ENCODE results near the gene TPST2.

The TPST2 gene

GRCh38 chr22:26553056-26553752 is 36.7 kb downstream of the TPST2 start:
- no peak for FAIRE-seq

- FAIRE-seq = no peak
Observed at GRCh38 chr22:26552466-26552865, 37.5 kb downstream of the TPST2 start.

- FAIRE-seq = no peak
Observed at GRCh38 chr22:26551568-26551967, 38.4 kb downstream of the TPST2 start.

DNA sequence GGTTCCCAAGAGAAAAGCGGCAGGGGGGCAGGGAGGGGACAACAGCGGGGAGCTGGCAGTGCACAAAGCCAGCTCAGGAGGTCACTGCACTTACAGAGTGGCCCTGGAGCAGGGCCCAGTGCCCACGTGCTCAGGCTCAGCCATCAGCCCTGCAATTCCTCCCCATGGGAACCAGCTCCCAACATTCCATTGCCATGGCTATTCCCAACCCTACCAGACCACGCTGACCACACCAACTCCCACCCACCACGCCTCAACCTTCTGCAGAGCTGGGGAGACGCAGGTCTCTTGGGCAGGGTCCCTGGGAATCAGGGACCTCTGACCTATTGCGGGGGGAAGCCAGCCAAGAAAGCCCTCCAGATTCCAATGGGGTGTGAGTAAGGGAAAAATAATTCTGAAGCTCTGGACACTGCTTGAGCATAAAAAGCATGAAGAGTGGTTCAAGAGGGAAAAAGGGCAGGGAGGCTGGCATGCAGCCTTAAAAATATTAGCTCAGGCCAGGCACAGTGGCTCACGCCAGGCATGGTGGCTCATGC is 39.4 kb downstream of the TPST2 start:
- no peak for FAIRE-seq

DNA sequence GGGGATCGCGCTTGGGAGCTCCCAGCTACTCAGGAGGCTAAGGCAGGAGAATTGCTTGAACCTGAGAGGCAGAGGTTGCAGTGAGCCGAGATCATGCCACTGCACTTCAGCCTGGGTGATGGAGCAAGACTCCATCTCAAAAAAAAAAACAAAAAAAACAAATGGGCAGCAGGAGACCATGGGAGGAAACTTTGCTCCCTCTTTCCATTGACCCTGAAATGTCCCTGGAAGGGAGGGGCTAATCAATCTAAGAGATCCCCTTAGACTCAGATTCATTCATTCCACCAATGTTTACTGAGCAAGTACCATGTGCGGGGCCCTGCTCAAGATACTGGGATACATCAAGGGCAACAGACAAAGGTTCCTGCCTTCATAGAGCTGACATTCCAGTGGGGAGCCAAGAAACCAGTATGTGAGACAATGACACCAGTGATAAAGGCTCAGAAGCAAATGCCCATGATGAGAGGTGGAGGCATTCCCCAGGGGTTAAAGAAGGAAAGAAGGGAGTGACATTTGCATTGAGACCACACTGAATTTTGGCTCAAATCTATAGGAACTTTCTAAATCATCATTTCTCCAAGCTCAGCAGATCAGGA is 39.9 kb downstream of the TPST2 start:
- no peak for FAIRE-seq

DNA sequence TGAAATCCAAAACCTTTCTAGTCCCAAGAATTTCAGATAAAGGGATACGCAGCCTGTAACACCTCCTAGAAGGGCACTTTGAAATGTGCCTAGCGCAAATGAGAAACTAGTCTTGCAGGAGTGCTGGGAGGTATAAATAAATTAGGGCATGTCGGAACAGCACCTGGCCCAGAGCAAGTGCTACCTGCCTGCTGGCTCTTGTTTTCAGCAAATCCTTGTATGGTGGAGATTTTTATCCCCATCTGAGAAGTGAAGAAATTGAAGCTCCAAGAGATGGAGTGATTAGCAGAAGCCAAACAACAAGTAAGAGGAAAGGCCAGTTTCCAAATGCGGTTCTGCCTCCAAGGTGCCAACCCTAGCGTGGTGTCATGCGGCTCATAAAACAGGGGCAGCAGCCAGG is 40.9 kb downstream of the TPST2 start:
- FAIRE-seq = no peak

GRCh38 chr22:26548303-26548702 is 41.6 kb downstream of the TPST2 start:
- FAIRE-seq = no peak

DNA sequence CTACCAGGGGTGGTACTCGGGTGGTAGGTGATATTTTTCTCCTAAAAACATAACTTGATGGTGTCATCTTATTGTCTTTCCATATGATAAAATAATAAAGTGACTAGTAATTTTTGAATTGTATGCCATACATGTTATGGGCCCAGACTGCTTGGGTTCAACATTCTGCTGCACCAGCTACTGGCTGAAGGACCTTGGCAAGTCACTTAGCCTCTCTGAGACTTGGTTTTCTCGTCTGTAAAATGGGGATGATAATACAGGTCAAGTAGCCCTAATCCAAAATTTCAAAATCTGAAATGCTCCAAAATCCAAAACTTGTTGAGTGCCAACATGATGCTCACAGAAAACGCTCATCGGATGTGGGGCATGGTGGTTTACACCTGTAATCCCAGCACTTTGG is 42.1 kb downstream of the TPST2 start:
- FAIRE-seq = no peak

DNA sequence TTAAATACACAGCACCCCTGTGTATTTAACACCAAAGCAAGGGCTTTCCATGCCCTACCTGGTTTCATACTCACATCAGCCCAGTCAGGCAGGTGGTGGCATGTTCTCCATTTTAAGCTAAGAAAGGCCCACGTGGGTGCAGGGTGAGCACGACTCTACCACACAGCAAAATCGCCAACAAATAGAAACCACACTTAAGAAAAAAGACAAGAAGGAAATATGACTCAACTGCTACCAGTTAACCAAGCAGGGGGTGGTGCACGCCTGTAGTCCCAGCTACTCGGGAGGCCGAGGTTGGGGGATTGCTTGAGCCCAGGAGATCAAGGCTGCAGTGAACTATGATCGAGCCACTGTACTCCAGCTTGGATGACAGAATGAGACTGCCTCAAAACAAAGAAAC is 42.5 kb downstream of the TPST2 start:
- FAIRE-seq = no peak

DNA sequence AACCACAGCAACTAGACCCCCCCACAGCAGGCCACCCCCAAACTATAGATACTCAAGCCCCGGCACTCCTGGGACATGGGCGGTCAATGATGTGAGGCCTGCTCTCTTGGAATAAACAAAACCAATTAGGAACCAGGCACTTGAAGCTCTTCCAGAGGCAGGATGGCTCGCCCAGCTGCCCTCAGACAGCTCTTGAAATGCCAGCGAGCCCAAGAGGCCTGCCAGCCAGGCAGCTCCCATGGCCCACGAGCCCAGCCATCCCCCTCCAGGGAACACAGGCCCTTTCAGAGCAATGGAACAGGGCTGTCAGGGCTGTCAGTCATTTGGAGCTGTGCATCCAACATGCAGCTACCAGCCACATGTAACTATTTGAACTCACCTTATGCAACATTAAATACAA is 43.6 kb downstream of the TPST2 start:
- no peak for FAIRE-seq

DNA sequence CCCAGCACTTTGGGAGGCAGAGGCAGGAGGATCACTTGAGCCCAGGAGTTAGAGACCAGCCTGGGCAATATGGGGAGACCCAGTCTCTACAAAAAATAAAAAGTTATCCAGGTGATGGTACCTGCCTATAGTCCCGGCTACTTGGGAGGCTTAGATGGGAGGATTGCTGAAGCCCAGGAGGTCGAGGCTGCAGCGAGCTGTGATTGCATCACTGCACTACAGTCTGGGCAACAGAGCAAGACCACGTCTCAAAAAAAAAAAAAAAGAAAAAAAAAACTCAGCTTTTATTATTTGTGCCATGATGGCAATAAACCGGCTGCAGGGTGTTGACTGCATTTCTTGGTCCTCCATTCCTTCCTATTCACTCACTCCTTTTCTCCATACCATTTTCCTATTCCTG is 44.1 kb downstream of the TPST2 start:
- FAIRE-seq = no peak

GRCh38 chr22:26545385-26545784 is 44.5 kb downstream of the TPST2 start:
- FAIRE-seq = no peak

DNA sequence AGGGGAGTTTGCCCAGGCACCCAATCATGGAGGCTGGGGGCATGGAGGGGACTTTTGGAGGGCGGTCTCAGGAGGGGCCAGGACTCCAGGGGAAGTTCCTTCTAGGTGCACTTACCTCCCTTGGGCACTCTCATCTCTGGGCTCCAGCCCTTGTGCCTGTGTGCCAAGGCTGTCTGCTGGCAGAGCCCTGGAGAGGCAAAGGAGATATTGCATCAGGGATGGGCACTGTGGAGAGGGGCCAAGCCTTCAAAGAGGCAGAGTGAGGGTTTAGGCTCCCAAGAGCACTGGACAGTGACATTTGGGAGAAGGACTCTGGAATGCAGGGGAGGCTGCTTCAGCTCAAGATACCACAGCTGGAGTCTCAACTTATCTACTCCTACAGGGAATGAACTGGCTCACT is 45.4 kb downstream of the TPST2 start:
- no peak for FAIRE-seq

GRCh38 chr22:26542831-26543230 is 47.1 kb downstream of the TPST2 start:
- no peak for FAIRE-seq

GRCh38 chr22:26541167-26541819 is 48.6 kb downstream of the TPST2 start:
- no peak for FAIRE-seq

DNA sequence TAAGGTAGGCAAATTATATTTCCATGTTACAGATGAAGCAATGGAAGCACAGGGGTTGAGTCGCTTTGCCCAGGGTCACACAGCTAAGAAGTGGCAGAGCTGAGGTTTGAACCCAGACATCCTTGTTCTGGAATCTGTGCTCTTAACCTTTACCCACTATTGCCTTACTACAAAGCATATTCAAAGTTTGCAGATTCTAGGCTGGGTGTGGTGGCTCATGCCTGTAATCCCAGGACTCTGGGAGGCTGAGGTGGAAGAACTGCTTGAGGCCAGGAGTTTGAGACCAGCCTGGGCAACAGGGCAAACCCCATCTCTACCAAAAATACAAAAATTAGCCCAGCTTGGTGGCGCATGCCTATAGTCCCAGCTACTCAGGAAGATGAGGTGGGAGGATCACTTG is 49.8 kb downstream of the TPST2 start:
- FAIRE-seq = no peak

DNA sequence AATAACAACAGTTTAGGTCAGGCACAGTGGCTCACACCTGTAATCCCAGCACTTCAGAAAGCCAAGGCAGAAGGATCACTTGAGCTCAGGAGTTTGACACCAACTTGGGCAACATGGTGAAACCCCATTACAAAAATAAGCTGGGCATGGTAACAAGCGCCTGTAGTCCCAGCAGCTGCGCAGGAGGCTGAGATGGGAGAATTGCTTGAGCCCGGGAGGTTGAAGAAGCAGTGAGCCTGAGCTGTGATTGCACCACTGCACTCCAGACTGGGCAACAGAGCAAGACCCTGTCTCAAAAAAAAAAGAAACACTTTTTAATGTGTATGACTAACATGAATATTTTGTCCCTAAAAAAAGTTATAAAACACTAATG is 53.2 kb downstream of the TPST2 start:
- FAIRE-seq = no peak

DNA sequence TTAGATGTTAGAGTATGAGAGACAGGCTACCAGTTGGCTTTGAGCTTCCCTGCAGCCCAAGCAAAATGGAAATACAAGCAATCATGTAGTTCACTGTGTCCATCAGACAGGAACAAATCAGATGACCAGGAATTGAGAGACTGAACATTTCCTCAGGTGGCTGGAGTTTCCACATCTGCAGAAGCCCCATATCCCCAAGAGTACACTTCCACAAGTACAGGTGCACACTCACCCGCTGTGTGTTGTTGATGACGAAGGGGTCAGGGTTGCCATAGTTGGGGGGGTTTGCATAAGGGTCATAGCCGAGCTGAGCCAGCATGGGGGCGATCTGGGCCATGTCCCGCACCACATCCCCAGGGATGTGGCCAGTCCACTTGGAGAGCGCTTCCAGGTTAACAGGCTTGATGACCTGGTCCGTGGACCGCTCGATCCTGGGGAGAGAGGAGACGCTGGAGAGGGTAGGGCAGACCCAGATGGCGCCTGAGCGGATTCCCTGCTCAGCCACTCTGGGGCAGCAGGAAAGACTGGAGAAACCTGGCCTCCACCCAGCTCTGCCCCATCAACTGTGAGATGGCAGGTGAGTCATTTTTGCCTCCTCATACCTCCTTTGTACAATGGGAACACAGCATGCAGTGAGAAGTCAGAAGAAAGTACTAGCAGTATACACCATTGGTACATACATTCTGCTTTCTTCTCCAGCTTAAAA is 53.7 kb downstream of the TPST2 start:
- FAIRE-seq = no peak

DNA sequence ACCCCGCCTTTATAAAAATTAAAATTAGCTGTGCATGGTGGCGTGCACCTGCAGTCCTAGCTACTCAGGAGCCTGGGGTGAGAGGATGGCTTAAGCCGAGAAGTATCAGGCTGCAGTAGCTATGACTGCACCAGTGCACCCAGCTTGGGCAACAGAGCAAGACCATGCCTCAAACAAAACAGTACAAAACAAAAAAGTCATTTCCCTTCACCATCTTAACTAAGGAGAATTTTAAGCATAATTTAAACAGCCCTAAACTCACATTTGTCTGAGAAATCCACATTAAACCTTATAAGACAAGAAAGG is 54.4 kb downstream of the TPST2 start:
- no peak for FAIRE-seq

- no peak for FAIRE-seq
Observed at GRCh38 chr22:26534874-26535602, 54.9 kb downstream of the TPST2 start.

GRCh38 chr22:26534171-26534855 is 55.6 kb downstream of the TPST2 start:
- FAIRE-seq = no peak

GRCh38 chr22:26529345-26529744 is 60.6 kb downstream of the TPST2 start:
- no peak for FAIRE-seq

Data from colon (tissue), 2 donors.